T47D (cell line): Measurements from ENCODE around the gene SBF2.
"Not testable (repeated sequence)": the region's sequence is repeated elsewhere in the genome, so short reads cannot be mapped to it uniquely, and the experiment has no call there.

ENCODE experiments used
- DNase-seq, 2 experiments: peaks; one replicate each; pipeline versions ENCODE4 v3.0.0 to v3.0.0-alpha.2; 2011 to 2012; ENCODE audit warnings: low read depth in 1 of 2, low spot score in 1 of 2
- JUND ChIP-seq: IDR thresholded peaks from 2 replicates; pipeline ENCODE4 v1.6.1; 2012; ENCODE audit warnings: low read depth
- in situ Hi-C: cut with HindIII; loops from 2 replicates; pipeline ENCODE4 v1.10.0; 2016; ENCODE audit warnings: low sequenced_read_pairs, low pct_unique_long_range_greater_than_20kb

SBF2 gene

GRCh38 chr11:10149553-10149952 lies 144.5 kb downstream of the SBF2 start:
- no peak for DNase-seq
- in situ Hi-C loops: no loop called here
- no peak for TF ChIP-seq JUND

GRCh38 chr11:10147195-10147594 lies 146.8 kb downstream of the SBF2 start:
- TF ChIP-seq JUND: no peak
- no peak for DNase-seq
- in situ Hi-C loops: no loop called here

GRCh38 chr11:10144954-10145353 lies 149.1 kb downstream of the SBF2 start:
- in situ Hi-C loops: no loop called here
- TF ChIP-seq JUND: no peak
- DNase-seq: no peak

GRCh38 chr11:10139656-10140055 lies 154.4 kb downstream of the SBF2 start:
- in situ Hi-C loops: no loop called here
- peak in 1 of 2 experiments; percentile 16 for DNase-seq

GRCh38 chr11:10139143-10139542 lies 154.9 kb downstream of the SBF2 start:
- in situ Hi-C loops: no loop called here
- DNase-seq: no peak
- TF ChIP-seq JUND: no peak

More at GRCh38 chr11:10139656-10140055, 154.4 kb downstream of the SBF2 start:
- TF ChIP-seq JUND: no peak

- in situ Hi-C loops: no loop called here
- DNase-seq: no peak
- no peak for TF ChIP-seq JUND
These were observed 159.0 kb downstream of the SBF2 start for GRCh38 chr11:10134975-10135481.

- in situ Hi-C loops: not testable (repeated sequence)
These were observed 159.8 kb downstream of the SBF2 start for GRCh38 chr11:10134226-10134625.

GRCh38 chr11:10133251-10133650 lies 160.8 kb downstream of the SBF2 start:
- in situ Hi-C loops, DNase-seq: not testable (repeated sequence)

More at GRCh38 chr11:10134226-10134625, 159.8 kb downstream of the SBF2 start:
- DNase-seq: not testable (repeated sequence)

- no peak for DNase-seq
- in situ Hi-C loops: no loop called here
- TF ChIP-seq JUND: no peak
These were observed 163.1 kb downstream of the SBF2 start for GRCh38 chr11:10130875-10131274.

- in situ Hi-C loops, DNase-seq: not testable (repeated sequence)
These were observed 164.8 kb downstream of the SBF2 start for GRCh38 chr11:10129184-10129583.

GRCh38 chr11:10125522-10126133 lies 168.4 kb downstream of the SBF2 start:
- no peak for DNase-seq
- TF ChIP-seq JUND: no peak
- in situ Hi-C loops: no loop called here

GRCh38 chr11:10122326-10123197 lies 171.5 kb downstream of the SBF2 start:
- DNase-seq: peak; percentile 28
- no peak for TF ChIP-seq JUND
- in situ Hi-C loops: no loop called here

GRCh38 chr11:10118865-10119264 lies 175.2 kb downstream of the SBF2 start:
- in situ Hi-C loops: no loop called here
- no peak for TF ChIP-seq JUND
- no peak for DNase-seq
